Measurements from ENCODE around the gene CAND2. TPM values are rescaled to one million over a fixed set of nuclear protein-coding genes. Genes with fewer than 3 reads are reported as not detected.

The CAND2 gene
- total and polyA plus RNA-seq, 2 of the 8 experiments (the other 6 are each of a cell fraction or from before 2014, with no cell fraction given), result 8.7 TPM

GRCh38 chr3:12769761-12770160 lies 26.7 kb upstream of the CAND2 start:
- Histone ChIP-seq H2AFZ (ENCODE audit: low read length) (no peak overlapping the region), H3K14ac (ENCODE audit: insufficient read length) (no peak overlapping the region), H3K27me3 (replicated peaks in 1 of 4; ENCODE audit: control insufficient read depth in 3 of 4, extremely low read depth in 1 of 4, insufficient read depth in 3 of 4, low read length in 3 of 4) (peaks cover 0 to 3% (median 0%) of the 10 kb centered on the region in 4 experiments; a peak in 3 of 7 replicates), H3K79me2 (ENCODE audit: control insufficient read depth in 1 of 2, insufficient read depth in 2 of 2, low read length in 2 of 2) (no peaks in the 10 kb centered on the region), H4K8ac (ENCODE audit: extremely low read depth, insufficient read depth, low read length) (no peak overlapping the region), H3K79me1 (ENCODE audit: low read depth, low read length) (no peaks in the 10 kb centered on the region), H2BK12ac (ENCODE audit: low read depth, low read length) (no peak overlapping the region), H3K9me3 (ENCODE audit: insufficient read depth in 2 of 2, low read depth in 1 of 2, low read length in 1 of 2) (no peaks in the 10 kb centered on the region), H2BK20ac (ENCODE audit: low read length) (no peak overlapping the region), H3K4ac (replicated peaks; ENCODE audit: insufficient read length, low read depth, low read length) (no peak overlapping the region), H3K4me2 (ENCODE audit: insufficient read depth in 1 of 2, low read depth in 2 of 2, low read length in 2 of 2) (no peak overlapping the region; a peak in 1 of 4 replicates), H3K23me2 (ENCODE audit: low read depth, low read length) (peaks cover 2% of the 10 kb centered on the region; the same call in 1 of the 2 replicates), H3K36me3 (ENCODE audit: control insufficient read depth in 2 of 4, insufficient read depth in 4 of 4, low read length in 3 of 4) (no peaks in the 10 kb centered on the region), H3K9ac (replicated peaks in 1 of 4; ENCODE audit: extremely low read depth in 1 of 4, low read depth in 3 of 4, low read length in 3 of 4) (no peak overlapping the region), H4K20me1 (replicated peaks in 1 of 2; ENCODE audit: control insufficient read depth in 1 of 2, insufficient read depth in 2 of 2, low read length in 2 of 2) (no peaks in the 10 kb centered on the region), H3K4me3 (ENCODE audit: extremely low read depth in 1 of 4, insufficient read depth in 2 of 4, low read depth in 3 of 4, low read length in 4 of 4) (no peak overlapping the region), H2AK5ac (ENCODE audit: low read depth, low read length) (no peak overlapping the region), H3K4me1 (replicated peaks in 1 of 4; ENCODE audit: control insufficient read depth in 3 of 4, insufficient read depth in 4 of 4, low read length in 3 of 4) (no peaks in the 10 kb centered on the region), H2BK120ac (replicated peaks; ENCODE audit: low read depth, low read length) (no peak overlapping the region), H3K27ac (ENCODE audit: low read depth, low read length) (no peak overlapping the region), H3K18ac (ENCODE audit: extremely low read depth, low read length) (no peak overlapping the region), H3K56ac (replicated peaks; ENCODE audit: insufficient read length, low read depth, low read length) (no peak overlapping the region), H4K5ac (ENCODE audit: insufficient read length, low read depth, low read length) (no peak overlapping the region), H2BK5ac (ENCODE audit: low read depth, low read length) (no peak overlapping the region), H4K91ac (replicated peaks; ENCODE audit: insufficient read length, low read length) (no peak overlapping the region), H2BK15ac (ENCODE audit: low read length) (no peak overlapping the region), H3K23ac (ENCODE audit: insufficient read length) (no peak overlapping the region)
- no peak for DNase-seq (ENCODE audit: low read depth in 1 of 2, low spot score in 2 of 2)
- WGBS, 2 experiments (ENCODE audit: extremely low coverage in 1 of 2, insufficient coverage in 1 of 2, insufficient read length in 1 of 2, insufficient replicate concordance in 2 of 2, low coverage in 1 of 2, low lambda C conversion rate in 2 of 2, missing lambda C conversion rate in 1 of 2), result 87% methylated on average over 2 of the region's 2 CpGs; no CpG with 5 or more reads in 1 of the 2 experiments
- 0 out of 4 replicates have a peak, but pooled peaks of 1 of the 2 experiments have one; percentile 41 for TF ChIP-seq HDAC2 (IDR thresholded peaks at IDR 0.05; ENCODE audit: borderline replicate concordance in 1 of 2, low read depth in 2 of 2, low read length in 2 of 2)
- 0 out of 2 replicates have a peak, but pooled peaks have one; percentile 64 for TF ChIP-seq KDM1A (IDR thresholded peaks at IDR 0.05; ENCODE audit: borderline replicate concordance, low read length)
- TF ChIP-seq EP300 (IDR thresholded peaks at IDR 0.05; ENCODE audit: borderline replicate concordance in 1 of 2, low read depth in 2 of 2, low read length in 2 of 2), result no peak
- ChIA-PET CTCF (ENCODE audit: partially characterized antibody) (interaction anchor here (1.1 to 2.2 kb wide), 3 partner anchors 33 to 63 kb away, joined by 3 to 6 read pairs (median 4); no protein-coding TSS in a partner anchor), POLR2A (ENCODE audit: partially characterized antibody) (no interaction called here)
- FAIRE-seq, result no peak

Data from H1 (cell line).